K562 (cell line): ENCODE data around the gene OTOG. TPM values are rescaled to one million over a fixed set of nuclear protein-coding genes. Genes with fewer than 3 reads are reported as not detected.

Experiments used
- ATAC-seq: fragments of 200-7000 bp; cut with Tn5 transposase; 3 replicates; pipeline ENCODE4 v1.9.1; 2020; ENCODE audit warnings: moderate library complexity
- BruUV-seq: library from RNA; stranded (reverse); fragments of 400-500 nt; replicated peaks from 2 replicates; lab custom pipeline; 2021; lab: Mats Ljungman, UMichigan
- CTCF ChIA-PET: fragments of 300-600 bp; formaldehyde crosslinking; extraction: SDS; loops from one replicate; lab custom pipeline; 2021; ENCODE audit warnings: low intra/inter-chr PET ratio; lab: Yijun Ruan, JAX
- POLR2A ChIA-PET: fragments of 300-600, 350-650 bp; sonication (Branson Sonifier 250); formaldehyde crosslinking; extraction: SDS; loops from one replicate; lab custom pipeline; 2021; ENCODE audit warnings: antibody characterized with exemption, inconsistent platforms; lab: Yijun Ruan, JAX
- DNase-seq, 4 experiments: peaks; one replicate each; pipeline versions ENCODE4 v3.0.0 to v3.0.0-alpha.2; 2011 to 2018; ENCODE audit warnings: low spot score in 3 of 4, mixed read lengths in 3 of 4; ENCODE audit errors: extremely low read depth in 1 of 4
- FAIRE-seq: peaks from 2 replicates; lab custom pipeline; 2011; peaks lifted over from hg19 to GRCh38; lab: Jason Lieb, UNC
- H2AFZ ChIP-seq: 2 replicates; pipeline ENCODE4 v1.6.0; 2011; ENCODE audit warnings: low read depth, low read length, control low read depth, inconsistent platforms
- H3K27ac ChIP-seq: fragments of 200-600 bp; 3 replicates; pipeline ENCODE4 v1.8.0; 2011; ENCODE audit warnings: low read depth, mild to moderate bottlenecking, control low read depth, inconsistent platforms, low read length, moderate library complexity, mixed read lengths; ENCODE audit errors: extremely low read depth
- H3K27me3 ChIP-seq, 2 experiments: fragments of 300-600 bp in 1 of 2; 2 replicates in 1 of 2; 3 replicates in 1 of 2; pipeline versions ENCODE4 v1.6.0 to v1.8.0; 2011; ENCODE audit warnings: inconsistent platforms in 2 of 2, low read length in 2 of 2, mild to moderate bottlenecking in 1 of 2, mixed read lengths in 1 of 2, moderate library complexity in 1 of 2; ENCODE audit not compliant: control insufficient read depth in 2 of 2, insufficient read depth in 2 of 2
- H3K36me3 ChIP-seq: fragments of 300-600 bp; 3 replicates; pipeline ENCODE4 v1.8.0; 2011; ENCODE audit warnings: mild to moderate bottlenecking, low read length, inconsistent platforms; ENCODE audit not compliant: control insufficient read depth, insufficient read depth
- H3K4me1 ChIP-seq, 2 experiments: fragments of 200-600 bp in 1 of 2; replicated peaks in 1 of 2; 2 replicates in 1 of 2; 3 replicates in 1 of 2; pipeline versions ENCODE4 v1.5.1 to v1.8.0; 2011; ENCODE audit warnings: inconsistent platforms in 2 of 2, low read length in 2 of 2, mild to moderate bottlenecking in 1 of 2, mixed read lengths in 1 of 2, moderate library complexity in 1 of 2; ENCODE audit not compliant: control insufficient read depth in 2 of 2, insufficient read depth in 2 of 2
- H3K4me2 ChIP-seq: 2 replicates; pipeline ENCODE4 v1.6.1; 2011; ENCODE audit warnings: low read length, control low read depth, inconsistent platforms, mixed read lengths; ENCODE audit not compliant: insufficient read depth
- H3K4me3 ChIP-seq: fragments of 200-600 bp; sonication (generic), shearing (Covaris generic); 2 replicates; pipeline ENCODE4 v1.5.1; 2016; ENCODE audit warnings: control low read depth, inconsistent platforms
- H3K79me2 ChIP-seq: fragments of 200-600 bp; 3 replicates; pipeline ENCODE4 v1.8.0; 2011; ENCODE audit warnings: low read length, inconsistent platforms; ENCODE audit not compliant: control insufficient read depth, insufficient read depth
- H3K9ac ChIP-seq, 2 experiments: 2 replicates each; pipeline versions ENCODE4 v1.6.0 to v1.6.1; 2011; ENCODE audit warnings: low read depth in 2 of 2, low read length in 2 of 2, control low read depth in 1 of 2, inconsistent platforms in 1 of 2, mild to moderate bottlenecking in 1 of 2, mixed read lengths in 1 of 2; ENCODE audit not compliant: insufficient read depth in 1 of 2
- H3K9me1 ChIP-seq: one replicate; pipeline ENCODE4 v1.6.0; 2011; ENCODE audit warnings: inconsistent platforms, mild to moderate bottlenecking, low read length, moderate library complexity; ENCODE audit not compliant: control insufficient read depth, insufficient read depth
- H3K9me3 ChIP-seq: replicated peaks from 2 replicates; pipeline ENCODE4 v1.5.1; 2011; ENCODE audit warnings: low read depth, low read length, inconsistent platforms; ENCODE audit not compliant: control insufficient read depth, insufficient read depth
- H4K20me1 ChIP-seq: replicated peaks from 2 replicates; pipeline ENCODE4 v1.6.1; 2011; ENCODE audit warnings: low read length, inconsistent platforms, mixed read lengths; ENCODE audit not compliant: control insufficient read depth, insufficient read depth
- BACH1 ChIP-seq: fragments of 200-800 bp; sonication (Bioruptor generic); IDR thresholded peaks from 2 replicates; pipeline ENCODE4 v1.6.1; 2016; ENCODE audit warnings: missing genetic modification characterization, missing compliant biosample characterization
- DNMT1 ChIP-seq: fragments of 450-650 bp; IDR thresholded peaks from 2 replicates; pipeline ENCODE4 v1.6.1; 2016; ENCODE audit warnings: antibody characterized with exemption, mild to moderate bottlenecking
- FUS ChIP-seq: fragments of 200-400 bp; formaldehyde crosslinking; optimal IDR thresholded peaks from 2 replicates; pipeline ENCODE3; 2017; ENCODE audit warnings: low read depth, low read length
- KDM5B ChIP-seq: fragments of 200-600 bp; sonication (generic); IDR thresholded peaks from 2 replicates; pipeline ENCODE4 v1.6.1; 2012; ENCODE audit warnings: low read depth, mild to moderate bottlenecking, moderate library complexity, low read length, control low read depth, inconsistent platforms; ENCODE audit not compliant: insufficient replicate concordance
- KLF16 ChIP-seq: IDR thresholded peaks from 2 replicates; pipeline ENCODE4 v1.6.1; 2016; ENCODE audit warnings: antibody characterized with exemption
- NRF1 ChIP-seq, 2 experiments: fragments of 450-650 bp; IDR thresholded peaks in 1 of 2; conservative IDR thresholded peaks in 1 of 2; 2 replicates each; pipeline ENCODE4 v1.6.1; 2014; ENCODE audit warnings: mild to moderate bottlenecking in 2 of 2
- ZNF224 ChIP-seq: sonication (generic); formaldehyde crosslinking; IDR thresholded peaks from 2 replicates; pipeline ENCODE4 v1.8.0; 2022; ENCODE audit warnings: mild to moderate bottlenecking, missing genetic modification reagents
- WGBS: fragments of 100-300 bp; shearing (Covaris generic); methylation state at CpG from one replicate; pipeline ENCODE4 v1.1.6; 2016; ENCODE audit warnings: low coverage, mixed read lengths; ENCODE audit not compliant: insufficient coverage; ENCODE audit errors: missing lambda C conversion rate; 5-methylcytosine and 5-hydroxymethylcytosine counted together
- in situ Hi-C: fragments of 300-500 bp; cut with MboI; formaldehyde crosslinking; loops from 4 replicates; pipeline ENCODE4 v1.15.0; 2018; ENCODE audit warnings: inconsistent platforms, mixed read lengths
- intact Hi-C: fragments of 100-400 bp; cut with micrococcal nuclease; formaldehyde crosslinking; loops from 2 replicates; pipeline ENCODE4 v1.14.2; 2022
- polyA plus RNA-seq, 8 experiments: library from polyadenylated mRNA; depleted of rRNA in 4 of 8; stranded (reverse) in 5 of 8; unstranded in 3 of 8; fragments of >200 nt; fragmentation: Nextera tagmentation in 2 of 8; fragmentation: Illumina TruSeq in 1 of 8; extraction: Ambion mirVana in 2 of 8; extraction: Trizol in 1 of 8; gene quantifications; 2 replicates each; pipeline versions ENCODE4 v1.2.1 to v1.2.3, GENCODE V29; 2011 to 2014; ENCODE audit warnings: inconsistent platforms in 1 of 8, missing spikeins in 1 of 8
- total RNA-seq, 7 experiments: library from RNA; depleted of rRNA in 6 of 7; stranded (reverse); fragments of >200 nt in 6 of 7; fragmentation: Illumina TruSeq in 2 of 7; extraction: Trizol in 2 of 7; gene quantifications; 2 replicates each; pipeline versions ENCODE4 v1.2.1 to v1.2.3, GENCODE V29; 2011 to 2021; ENCODE audit warnings: low replicate concordance in 1 of 7

The OTOG gene
- total and polyA plus RNA-seq, 9 of the 15 experiments (the other 6 are each of a cell fraction or from before 2014, with no cell fraction given) = not detected

DNA sequence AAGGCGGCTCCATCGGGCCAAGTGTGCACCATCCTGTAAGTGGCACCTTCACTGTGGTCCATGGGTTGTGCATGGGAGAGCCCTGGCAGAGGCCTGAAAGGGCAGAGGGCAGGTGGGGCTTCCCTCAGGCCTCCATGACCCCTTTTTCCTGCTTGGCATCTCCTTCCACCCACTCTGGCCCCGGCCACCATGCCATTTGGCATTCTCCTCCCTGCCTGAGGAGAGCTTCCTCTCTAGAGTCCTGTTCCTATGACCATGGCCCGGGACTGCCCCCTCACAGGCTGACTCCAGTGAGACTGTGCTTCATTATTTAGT is 4.9 kb downstream of the OTOG start:
- no peaks in the 10 kb centered on the region for H3K79me2 ChIP-seq
- TF ChIP-seq DNMT1 (no peak), FUS (no peak)
- in situ Hi-C loops = no loop called here
- H3K4me1 ChIP-seq = peaks cover 0 to 7% of the 10 kb centered on the region in 2 experiments; a peak in 2 of 5 replicates
- intact Hi-C loops = no loop called here
- no peaks in the 10 kb centered on the region for H3K9me3 ChIP-seq
- no peak overlapping the region for H3K4me2 ChIP-seq
- no peaks in the 10 kb centered on the region for H3K9me1 ChIP-seq
- H3K4me3 ChIP-seq = no peak overlapping the region
- no peak overlapping the region; a peak in 1 of 4 replicates for H3K9ac ChIP-seq
- no peak overlapping the region for H2AFZ ChIP-seq
- peaks cover 0 to 31% of the 10 kb centered on the region in 2 experiments; a peak in 2 of 5 replicates for H3K27me3 ChIP-seq
- BruUV-seq = no TSS peak
- 6% methylated on average over 3 of the region's 4 CpGs for WGBS
- ATAC-seq = no peak
- H4K20me1 ChIP-seq = 0 out of 2 replicates have a peak, but pooled peaks cover 6% of the 10 kb centered on the region
- ChIA-PET CTCF (no interaction called here), POLR2A (no interaction called here)
- H3K36me3 ChIP-seq = no peaks in the 10 kb centered on the region
- no peak overlapping the region for H3K27ac ChIP-seq
- no peak for DNase-seq
- FAIRE-seq = no peak

DNA sequence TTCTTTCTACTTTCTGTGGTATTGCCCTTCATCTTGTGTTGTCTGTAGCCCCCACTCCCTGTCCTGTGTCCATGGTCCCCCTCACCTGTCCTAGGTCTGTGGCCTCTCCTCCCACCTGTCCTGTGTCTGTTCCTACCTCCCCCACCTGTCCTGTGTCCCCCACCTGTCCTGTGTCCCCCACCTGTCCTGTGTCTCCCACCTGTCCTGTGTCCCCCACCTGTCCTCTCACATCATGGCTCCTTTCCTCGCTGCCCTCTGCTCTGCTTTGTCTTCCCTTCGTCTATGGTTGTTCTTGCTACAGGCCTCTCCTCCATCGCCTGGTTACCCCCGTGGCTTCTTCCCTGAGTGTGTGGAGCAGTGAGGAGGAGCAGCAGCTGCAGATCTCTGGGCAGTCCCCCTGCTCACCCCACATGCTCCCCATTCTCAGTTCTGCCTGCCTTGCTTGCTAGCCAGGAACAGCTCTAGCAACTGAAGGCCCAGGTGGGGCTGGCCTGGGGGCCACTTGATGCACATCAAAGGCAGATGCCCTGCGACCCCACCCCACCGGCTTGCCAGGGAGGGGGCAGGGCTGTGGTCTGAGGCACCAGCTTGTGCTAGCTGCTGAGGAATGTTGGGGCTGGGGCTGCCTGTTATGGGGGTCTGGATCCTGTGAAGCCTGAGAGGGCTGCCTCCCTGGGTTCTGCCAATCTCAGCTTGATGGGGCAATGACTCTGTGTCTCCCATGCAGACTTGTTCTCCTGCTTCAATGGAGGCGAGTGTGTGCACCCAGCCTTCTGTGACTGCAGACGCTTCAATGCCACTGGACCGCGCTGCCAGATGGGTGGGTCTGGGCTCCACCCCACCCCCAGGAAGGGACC is 5.6 kb downstream of the OTOG start:
- H2AFZ ChIP-seq = no peak overlapping the region
- in situ Hi-C loops (no loop called here), intact Hi-C loops (no loop called here)
- H3K9me3 ChIP-seq = no peaks in the 10 kb centered on the region
- 6% methylated on average over 10 of the region's 10 CpGs for WGBS
- BruUV-seq = no TSS peak
- H3K27ac ChIP-seq = no peak overlapping the region
- ChIA-PET POLR2A (interaction anchor here (1.8 kb wide), 1 partner anchor 10 kb away, joined by 3 read pairs; no protein-coding TSS in a partner anchor), CTCF (no interaction called here)
- FAIRE-seq = no peak
- H3K9ac ChIP-seq = no peak overlapping the region
- no peak overlapping the region for H3K4me2 ChIP-seq
- no peak for ATAC-seq
- H3K4me1 ChIP-seq = peaks cover 0 to 3% of the 10 kb centered on the region in 2 experiments; a peak in 2 of 5 replicates
- H3K4me3 ChIP-seq = no peak overlapping the region
- peaks cover under 1 to 25% of the 10 kb centered on the region in 2 experiments; a peak in 2 of 5 replicates for H3K27me3 ChIP-seq
- TF ChIP-seq KLF16 (no peak), ZNF224 (CRISPR knock-in tag) (no peak), BACH1 (tag) (no peak), NRF1 (conservative IDR thresholded peaks at IDR 0.05 in 1 of 2, IDR thresholded peaks at IDR 0.05 in 1 of 2) (no peak), KDM5B (no peak)
- 0 out of 2 replicates have a peak, but pooled peaks cover 6% of the 10 kb centered on the region for H4K20me1 ChIP-seq
- no peaks in the 10 kb centered on the region for H3K36me3 ChIP-seq
- no peaks in the 10 kb centered on the region for H3K9me1 ChIP-seq
- DNase-seq = no peak
- H3K79me2 ChIP-seq = no peaks in the 10 kb centered on the region
